Panc1 (cell line): Measurements from ENCODE around the gene UBE2E2.

Experiments
- CTCF ChIP-seq: fragments of 450-650 bp; IDR thresholded peaks from 2 replicates; pipeline ENCODE4 v1.5.1; 2017; ENCODE audit warnings: mild to moderate bottlenecking
- SIN3A ChIP-seq: IDR thresholded peaks from 2 replicates; pipeline ENCODE4 v1.6.1; 2012; ENCODE audit warnings: low read depth, mild to moderate bottlenecking, low read length, moderate library complexity, borderline replicate concordance; ENCODE audit not compliant: insufficient read depth

DNA sequence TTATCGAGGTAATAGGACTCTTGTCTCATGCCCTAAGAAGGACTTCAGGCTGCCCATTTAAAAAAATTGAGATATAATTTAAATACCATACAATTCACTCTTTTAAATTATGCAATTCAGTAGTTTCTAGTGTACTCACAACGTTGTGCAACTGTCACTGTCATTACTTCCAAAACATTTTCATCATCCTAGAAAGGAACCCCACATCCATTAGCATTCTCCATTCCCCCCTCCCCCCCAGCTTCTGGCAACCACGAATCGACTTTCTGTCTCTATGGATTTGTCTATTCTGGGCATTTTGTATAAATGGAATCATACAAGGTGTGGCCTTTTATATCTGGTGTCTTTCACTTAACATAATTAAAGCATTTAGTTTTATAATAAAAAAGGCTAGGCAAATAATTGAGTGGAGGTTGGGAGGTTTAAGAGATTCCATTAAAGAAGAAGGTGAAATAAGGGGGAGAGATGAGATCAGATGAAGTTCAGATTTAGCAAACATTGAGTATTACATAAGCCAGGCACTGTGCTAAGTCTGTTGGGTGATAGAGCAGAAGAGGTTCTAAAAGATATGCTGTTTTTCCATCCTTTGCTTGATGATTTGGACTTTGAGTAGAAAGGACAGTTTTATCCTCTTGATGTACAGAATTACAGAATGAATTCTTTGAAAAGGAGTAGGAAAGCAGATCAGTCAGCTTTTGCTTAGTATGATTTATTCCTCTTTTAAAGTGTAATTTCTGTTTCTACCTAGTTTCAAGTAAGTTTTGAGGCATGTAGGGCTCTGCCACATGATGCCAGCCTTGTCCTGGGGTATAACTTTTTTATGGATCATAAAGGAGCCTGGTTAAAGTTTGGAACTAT lies 36.3 kb downstream of the UBE2E2 start:
- no peak for TF ChIP-seq CTCF
- TF ChIP-seq SIN3A, result no peak
